Upper lobe of left lung (tissue), 6 donors: ENCODE data around the gene APOBEC3F. TPM values are rescaled to one million over a fixed set of nuclear protein-coding genes. Genes with fewer than 3 reads are reported as not detected.
"Not testable (repeated sequence)": the region's sequence is repeated elsewhere in the genome, so short reads cannot be mapped to it uniquely, and the experiment has no call there.

Experiments
- ATAC-seq, 2 donors: fragments of 200-7000 bp; cut with Tn5 transposase; one replicate each; pipeline ENCODE4 v1.9.1; 2022; ENCODE audit warnings: mild to moderate bottlenecking in 2 of 2, moderate library complexity in 2 of 2; ENCODE audit not compliant: low FRiP score in 2 of 2
- DNase-seq, 2 donors: peaks; one replicate each; pipeline ENCODE4 v3.0.0-alpha.2; 2019 to 2020
- H3K27ac ChIP-seq, 4 donors: fragments of 200-600 bp; sonication (generic); one replicate each; pipeline ENCODE4 v1.5.1; 2016 to 2019
- H3K27me3 ChIP-seq, 4 donors: fragments of 200-600 bp; sonication (generic); one replicate each; pipeline ENCODE4 v1.5.1; 2017 to 2019
- H3K36me3 ChIP-seq, 4 donors: fragments of 200-600 bp; sonication (generic); one replicate each; pipeline ENCODE4 v1.5.1; 2016 to 2019
- H3K4me1 ChIP-seq, 4 donors: fragments of 200-600 bp; sonication (generic); one replicate each; pipeline ENCODE4 v1.5.1; 2018 to 2019
- H3K4me3 ChIP-seq, 4 donors: fragments of 200-600 bp; sonication (generic); one replicate each; pipeline ENCODE4 v1.5.1; 2017 to 2019; ENCODE audit warnings: mild to moderate bottlenecking in 2 of 4, moderate library complexity in 1 of 4
- H3K9me3 ChIP-seq, 4 donors: fragments of 200-600 bp; sonication (generic); one replicate each; pipeline ENCODE4 v1.5.1; 2018 to 2019
- EP300 ChIP-seq, 4 donors: sonication (generic); formaldehyde crosslinking; IDR thresholded peaks; one replicate each; pipeline ENCODE4 v1.5.1; 2017; ENCODE audit warnings: antibody characterized with exemption in 4 of 4, control low read depth in 2 of 4
- POLR2A ChIP-seq, 4 donors: fragments of 450-650 bp; IDR thresholded peaks; one replicate each; pipeline ENCODE4 v1.5.1; 2016 to 2017; ENCODE audit warnings: antibody characterized with exemption in 4 of 4, mild to moderate bottlenecking in 2 of 4
- POLR2AphosphoS5 ChIP-seq, 2 donors: sonication (generic); formaldehyde crosslinking; IDR thresholded peaks; one replicate each; pipeline ENCODE4 v1.5.1; 2017; ENCODE audit warnings: antibody characterized with exemption in 2 of 2
- WGBS, 2 donors: methylation state at CpG; one replicate each; pipeline ENCODE4 v1.1.5; 2017 to 2018; 5-methylcytosine and 5-hydroxymethylcytosine counted together
- total RNA-seq, 6 donors: library from RNA; depleted of rRNA in 4 of 6; stranded (reverse); fragments of >200 nt in 4 of 6; gene quantifications; one replicate each; pipeline versions ENCODE4 v1.1.0 to v1.2.1, GENCODE V29; 2016 to 2021
- TF ChIP-seq, protein P1 (sequence below), 6 experiments: fragments of 450-650 bp in 4 of 6; fragments of 200-600 bp in 2 of 6; sonication (generic) in 2 of 6; IDR thresholded peaks; one replicate each; pipeline ENCODE4 v1.5.1; 2016 to 2019; ENCODE audit warnings: antibody characterized with exemption in 6 of 6
- donor health status: DM: no; HTN: no; CAD: no; lungs with moderate emphysema.
- donor health status: DM: no; HTN: yes; CAD: no; lungs with severe emphysema.

Gene APOBEC3F
- 10 to 100 TPM in 2 of 6 donors, 1 to 10 TPM in 4; 4.0 to 12.0 (median 6.5) TPM for total RNA-seq

DNA sequence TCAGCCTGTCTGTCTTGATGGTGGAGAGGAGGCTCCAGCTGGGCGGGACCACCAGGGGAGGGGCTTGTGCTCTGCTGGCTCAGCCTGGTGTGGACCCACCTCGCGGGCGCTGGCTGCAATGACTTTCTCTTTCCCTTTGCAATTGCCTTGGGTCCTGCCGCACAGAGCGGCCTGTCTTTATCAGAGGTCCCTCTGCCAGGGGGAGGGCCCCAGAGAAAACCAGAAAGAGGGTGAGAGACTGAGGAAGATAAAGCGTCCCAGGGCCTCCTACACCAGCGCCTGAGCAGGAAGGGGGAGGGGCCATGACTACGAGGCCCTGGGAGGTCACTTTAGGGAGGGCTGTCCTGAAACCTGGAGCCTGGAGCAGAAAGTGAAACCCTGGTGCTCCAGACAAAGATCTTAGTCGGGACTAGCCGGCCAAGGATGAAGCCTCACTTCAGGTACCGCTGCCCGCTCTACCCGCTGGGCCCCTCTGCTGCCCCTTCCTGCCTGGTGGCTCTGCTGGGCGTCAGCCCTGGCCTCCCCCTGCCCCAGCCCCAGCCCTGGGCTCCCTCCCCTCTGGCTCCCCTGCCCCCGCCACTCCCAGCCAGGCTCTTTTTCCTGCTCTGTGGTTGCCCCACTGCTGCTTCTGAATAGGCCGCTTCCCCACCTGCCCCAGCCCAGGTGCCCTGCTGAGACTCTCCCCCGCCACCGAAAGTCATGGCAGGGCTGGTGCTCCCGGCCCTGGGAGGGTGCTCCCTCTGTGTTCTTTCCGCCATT is at the start of gene APOBEC3F:
APOBEC3F (plus strand) TSS at position 327 of the 759 bp plus-strand sequence; CDS start at position 424, 97 bp downstream.
- peak; percentile 72 to 82 for DNase-seq
- WGBS, 2 donors = 4 to 5% methylated on average over 11 to 13 of the region's 21 CpGs
- not testable (repeated sequence) for H3K27me3 ChIP-seq, H3K9me3 ChIP-seq
- H3K4me1 ChIP-seq = peaks cover 9 to 14% (median 12%) of the 10 kb centered on the region in 4 donors
- ATAC-seq = peak; percentile 93
- peaks cover 0 to 12% (median 3%) of the 10 kb centered on the region in 4 donors for H3K36me3 ChIP-seq
- TF ChIP-seq POLR2A (IDR thresholded peaks at IDR 0.05) (peak in 3 of 4 donors; percentile 43 to 68 (median 43)), POLR2AphosphoS5 (IDR thresholded peaks at IDR 0.05) (peak in 1 of 2 donors; percentile 62)
- TF ChIP-seq, protein P1, sequence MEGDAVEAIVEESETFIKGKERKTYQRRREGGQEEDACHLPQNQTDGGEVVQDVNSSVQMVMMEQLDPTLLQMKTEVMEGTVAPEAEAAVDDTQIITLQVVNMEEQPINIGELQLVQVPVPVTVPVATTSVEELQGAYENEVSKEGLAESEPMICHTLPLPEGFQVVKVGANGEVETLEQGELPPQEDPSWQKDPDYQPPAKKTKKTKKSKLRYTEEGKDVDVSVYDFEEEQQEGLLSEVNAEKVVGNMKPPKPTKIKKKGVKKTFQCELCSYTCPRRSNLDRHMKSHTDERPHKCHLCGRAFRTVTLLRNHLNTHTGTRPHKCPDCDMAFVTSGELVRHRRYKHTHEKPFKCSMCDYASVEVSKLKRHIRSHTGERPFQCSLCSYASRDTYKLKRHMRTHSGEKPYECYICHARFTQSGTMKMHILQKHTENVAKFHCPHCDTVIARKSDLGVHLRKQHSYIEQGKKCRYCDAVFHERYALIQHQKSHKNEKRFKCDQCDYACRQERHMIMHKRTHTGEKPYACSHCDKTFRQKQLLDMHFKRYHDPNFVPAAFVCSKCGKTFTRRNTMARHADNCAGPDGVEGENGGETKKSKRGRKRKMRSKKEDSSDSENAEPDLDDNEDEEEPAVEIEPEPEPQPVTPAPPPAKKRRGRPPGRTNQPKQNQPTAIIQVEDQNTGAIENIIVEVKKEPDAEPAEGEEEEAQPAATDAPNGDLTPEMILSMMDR (IDR thresholded peaks at IDR 0.05) = peak in 1 of 6 experiments; percentile 18
- peak within 1 kb of the TSS; percentile 84 to 95 (median 90) for H3K27ac ChIP-seq
- peak within 1 kb of the TSS; percentile 25 to 69 (median 62) for H3K4me3 ChIP-seq

DNA sequence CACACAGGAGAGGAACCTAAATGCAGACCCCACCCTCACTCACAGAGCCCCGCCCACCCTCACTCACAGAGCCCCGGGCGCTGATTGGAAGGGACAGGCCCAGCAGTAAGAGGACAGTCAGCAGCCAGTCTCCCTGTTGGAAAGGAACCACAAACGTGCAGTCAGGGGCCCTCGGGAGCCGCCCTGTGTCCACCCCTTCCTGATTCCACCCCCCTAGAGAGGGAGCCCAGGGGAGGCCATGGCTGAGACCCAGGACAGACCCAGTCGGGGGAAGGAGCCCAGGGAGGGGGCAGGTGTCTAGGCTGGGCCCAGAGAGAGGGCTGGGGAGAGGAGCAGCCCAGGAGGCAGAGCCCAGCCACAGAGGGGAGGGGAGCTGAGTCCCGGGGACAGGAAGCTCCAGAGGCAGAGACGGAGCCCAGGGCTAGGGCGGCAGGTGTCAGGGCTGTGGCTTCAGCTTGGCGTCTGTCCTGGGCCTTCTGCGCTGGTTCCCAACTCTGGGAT is 47.7 kb upstream of the APOBEC3F start:
- not testable (repeated sequence) for DNase-seq, H3K9me3 ChIP-seq, H3K36me3 ChIP-seq, H3K27me3 ChIP-seq, H3K27ac ChIP-seq, H3K4me3 ChIP-seq, ATAC-seq, H3K4me1 ChIP-seq
- 17 to 41% methylated on average over 1 to 12 of the region's 12 CpGs for WGBS, 2 donors

DNA sequence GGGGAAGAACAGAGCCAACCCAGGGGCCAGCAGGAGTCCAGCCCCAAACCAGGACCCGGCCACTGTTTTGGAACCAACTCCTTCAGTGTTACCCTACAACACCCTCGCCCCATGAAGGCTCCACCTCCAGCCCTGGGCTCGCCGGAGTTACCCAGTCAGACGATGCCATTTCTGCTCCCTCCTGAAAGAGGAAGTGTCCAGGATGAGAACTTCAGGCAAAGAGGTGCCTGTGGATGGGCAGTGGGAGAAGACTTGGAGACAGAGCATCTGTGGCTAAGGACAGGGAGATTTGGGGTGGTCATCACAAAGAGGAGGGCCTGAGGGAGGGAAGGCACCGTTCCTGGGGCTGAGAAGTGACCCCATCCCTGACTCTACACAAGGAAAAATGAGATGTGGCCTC is 44.6 kb upstream of the APOBEC3F start:
- 64 to 80% methylated on average over 5 to 6 of the region's 6 CpGs for WGBS, 2 donors
- TF ChIP-seq POLR2A (IDR thresholded peaks at IDR 0.05) (no peak), POLR2AphosphoS5 (IDR thresholded peaks at IDR 0.05) (no peak), EP300 (IDR thresholded peaks at IDR 0.05) (no peak)
- TF ChIP-seq, protein P1 (IDR thresholded peaks at IDR 0.05) = no peak
- no peak for DNase-seq
- Histone ChIP-seq H3K9me3 (no peaks in the 10 kb centered on the region), H3K27me3 (no peaks in the 10 kb centered on the region), H3K36me3 (no peaks in the 10 kb centered on the region), H3K4me1 (no peaks in the 10 kb centered on the region), H3K27ac (no peak overlapping the region), H3K4me3 (no peak overlapping the region)
- no peak for ATAC-seq

DNA sequence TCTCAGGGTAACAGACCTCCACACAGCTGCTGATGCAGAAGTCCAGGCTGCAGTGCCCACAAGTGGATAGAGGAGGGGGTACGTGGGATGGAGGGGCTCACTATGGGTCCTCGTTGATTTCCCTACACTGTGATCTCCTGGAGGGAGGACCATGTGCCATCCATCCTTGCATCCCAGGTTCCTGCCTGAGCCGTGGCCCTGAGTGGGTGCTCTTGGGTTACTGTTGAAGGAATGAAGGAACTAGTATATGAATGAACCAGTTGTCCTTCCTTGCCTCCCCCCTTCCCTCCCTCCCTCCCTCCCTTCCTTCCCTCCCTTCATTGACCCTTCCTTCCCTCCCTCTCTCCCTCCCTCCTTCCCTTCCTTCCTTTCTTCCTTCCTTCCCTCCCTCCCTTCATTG is 43.1 kb upstream of the APOBEC3F start:
- DNase-seq = no peak
- no peaks in the 10 kb centered on the region for H3K4me1 ChIP-seq
- 79 to 83% methylated on average over 3 of the region's 3 CpGs for WGBS, 2 donors

GRCh38 chr22:39003165-39003638 is 37.5 kb upstream of the APOBEC3F start:
- Histone ChIP-seq H3K4me3 (no peak overlapping the region), H3K27ac (peak overlapping the region in 1 of 4 donors; percentile 16), H3K9me3 (no peaks in the 10 kb centered on the region), H3K36me3 (no peaks in the 10 kb centered on the region), H3K4me1 (peaks cover 0 to 8% (median 6%) of the 10 kb centered on the region in 4 donors), H3K27me3 (no peaks in the 10 kb centered on the region)
- DNase-seq (peak in 1 of 2 donors; percentile 87), ATAC-seq (peak; percentile 89 to 96)
- TF ChIP-seq, protein P1 (IDR thresholded peaks at IDR 0.05) = peak; percentile 63 to 78 (median 72)
- TF ChIP-seq POLR2AphosphoS5 (IDR thresholded peaks at IDR 0.05) (no peak), EP300 (IDR thresholded peaks at IDR 0.05) (no peak), POLR2A (IDR thresholded peaks at IDR 0.05) (no peak)
- WGBS, 2 donors = 18 to 23% methylated on average over 5 to 7 of the region's 7 CpGs

More for the DNA sequence above, 43.1 kb upstream of the APOBEC3F start:
- no peak overlapping the region for H3K4me3 ChIP-seq
- ATAC-seq = peak in 1 of 2 donors; percentile 12
- no peaks in the 10 kb centered on the region for H3K27me3 ChIP-seq
- H3K36me3 ChIP-seq = no peaks in the 10 kb centered on the region
- no peaks in the 10 kb centered on the region for H3K9me3 ChIP-seq
- no peak overlapping the region for H3K27ac ChIP-seq
- TF ChIP-seq EP300 (IDR thresholded peaks at IDR 0.05) (no peak), POLR2A (IDR thresholded peaks at IDR 0.05) (no peak), POLR2AphosphoS5 (IDR thresholded peaks at IDR 0.05) (no peak)
- TF ChIP-seq, protein P1 (IDR thresholded peaks at IDR 0.05) = no peak
